Liver (tissue), 9 donors: ENCODE measurements around the gene SCN9A. TPM values are rescaled to one million over a fixed set of nuclear protein-coding genes. Genes with fewer than 3 reads are reported as not detected.

Experiments
- DNase-seq: peaks from one replicate; pipeline ENCODE4 v3.0.0-alpha.2; 2017; ENCODE audit warnings: low spot score
- H3K27ac ChIP-seq, 2 donors: one replicate each; pipeline ENCODE4 v1.7.0; 2013; ENCODE audit warnings: inconsistent platforms in 2 of 2, low read length in 2 of 2, control low read depth in 1 of 2, low read depth in 1 of 2, mild to moderate bottlenecking in 1 of 2
- H3K27me3 ChIP-seq, 4 donors: one replicate each; pipeline versions ENCODE4 v1.6.1 to v1.7.0; 2013; ENCODE audit warnings: low read length in 3 of 4, inconsistent platforms in 1 of 4, mild to moderate bottlenecking in 1 of 4, moderate library complexity in 1 of 4; ENCODE audit not compliant: control insufficient read depth in 4 of 4, insufficient read depth in 4 of 4
- H3K36me3 ChIP-seq, 4 donors: one replicate each; pipeline versions ENCODE4 v1.6.1 to v1.7.0; 2013; ENCODE audit warnings: low read length in 3 of 4, mild to moderate bottlenecking in 3 of 4, low read depth in 1 of 4, moderate library complexity in 1 of 4; ENCODE audit not compliant: control insufficient read depth in 4 of 4, insufficient read depth in 3 of 4
- H3K4me1 ChIP-seq, 4 donors: one replicate each; pipeline versions ENCODE4 v1.6.1 to v1.7.0; 2013; ENCODE audit warnings: low read length in 3 of 4, mild to moderate bottlenecking in 3 of 4, moderate library complexity in 1 of 4; ENCODE audit not compliant: control insufficient read depth in 4 of 4, insufficient read depth in 4 of 4
- H3K4me3 ChIP-seq, 3 donors: one replicate each; pipeline versions ENCODE4 v1.6.1 to v1.7.0; 2013; ENCODE audit warnings: low read length in 3 of 3, control low read depth in 1 of 3, low read depth in 1 of 3, mild to moderate bottlenecking in 1 of 3
- H3K9ac ChIP-seq, 2 donors: one replicate each; pipeline ENCODE4 v1.7.0; 2013; ENCODE audit warnings: low read length in 2 of 2, mild to moderate bottlenecking in 2 of 2, moderate library complexity in 2 of 2, control low read depth in 1 of 2, low read depth in 1 of 2
- H3K9me3 ChIP-seq, 4 donors: one replicate each; pipeline versions ENCODE4 v1.6.1 to v1.7.0; 2013; ENCODE audit warnings: low read length in 3 of 4; ENCODE audit not compliant: control insufficient read depth in 4 of 4
- ATF3 ChIP-seq: IDR thresholded peaks from 2 replicates; pipeline ENCODE4 v1.6.1; 2016; ENCODE audit warnings: antibody characterized with exemption
- CTCF ChIP-seq: fragments of 150-350 bp; IDR thresholded peaks from 2 replicates; pipeline ENCODE4 v1.5.1; 2017; ENCODE audit warnings: improper control_type of control experiment, low read depth, low read length; ENCODE audit not compliant: missing input control
- EGR1 ChIP-seq, 2 donors: IDR thresholded peaks; 2 replicates each; pipeline ENCODE4 v1.6.1; 2016 to 2018; ENCODE audit warnings: antibody characterized with exemption in 2 of 2, low read depth in 2 of 2
- FOXA1 ChIP-seq: IDR thresholded peaks from 2 replicates; pipeline ENCODE4 v1.6.1; 2016; ENCODE audit warnings: antibody characterized with exemption
- FOXA2 ChIP-seq: IDR thresholded peaks from 2 replicates; pipeline ENCODE4 v1.6.1; 2016; ENCODE audit warnings: antibody characterized with exemption
- HNF4A ChIP-seq, 2 donors: conservative IDR thresholded peaks; 2 replicates each; pipeline ENCODE4 v1.6.1; 2016; ENCODE audit warnings: antibody characterized with exemption in 2 of 2, mild to moderate bottlenecking in 2 of 2
- HNF4G ChIP-seq: IDR thresholded peaks from 2 replicates; pipeline ENCODE4 v1.6.1; 2016; ENCODE audit warnings: antibody characterized with exemption
- JUND ChIP-seq, 2 donors: IDR thresholded peaks; 2 replicates each; pipeline ENCODE4 v1.6.1; 2016; ENCODE audit warnings: antibody characterized with exemption in 2 of 2
- MAX ChIP-seq: IDR thresholded peaks from 2 replicates; pipeline ENCODE4 v1.6.1; 2016; ENCODE audit warnings: antibody characterized with exemption
- NR2F2 ChIP-seq: IDR thresholded peaks from 2 replicates; pipeline ENCODE4 v1.6.1; 2016; ENCODE audit warnings: antibody characterized with exemption
- RAD21 ChIP-seq, 2 donors: IDR thresholded peaks; 2 replicates each; pipeline ENCODE4 v1.6.1; 2016; ENCODE audit warnings: antibody characterized with exemption in 2 of 2, mild to moderate bottlenecking in 2 of 2
- REST ChIP-seq: IDR thresholded peaks from 2 replicates; pipeline ENCODE4 v1.6.1; 2016; ENCODE audit warnings: antibody characterized with exemption, mild to moderate bottlenecking
- RXRA ChIP-seq, 2 donors: IDR thresholded peaks; 2 replicates each; pipeline ENCODE4 v1.6.1; 2017 to 2018; ENCODE audit warnings: antibody characterized with exemption in 2 of 2, mild to moderate bottlenecking in 1 of 2
- SP1 ChIP-seq: IDR thresholded peaks from 2 replicates; pipeline ENCODE4 v1.6.1; 2018; ENCODE audit warnings: antibody characterized with exemption, mild to moderate bottlenecking
- TAF1 ChIP-seq: conservative IDR thresholded peaks from 2 replicates; pipeline ENCODE4 v1.6.1; 2016; ENCODE audit warnings: antibody characterized with exemption, mild to moderate bottlenecking
- YY1 ChIP-seq: IDR thresholded peaks from 2 replicates; pipeline ENCODE4 v1.6.1; 2016; ENCODE audit warnings: antibody characterized with exemption, mild to moderate bottlenecking
- ZBTB33 ChIP-seq: IDR thresholded peaks from 2 replicates; pipeline ENCODE4 v1.6.1; 2016; ENCODE audit warnings: antibody characterized with exemption
- polyA plus RNA-seq, 2 donors: library from polyadenylated mRNA; stranded (reverse) in 1 of 2; unstranded in 1 of 2; fragments of 200-250 nt in 1 of 2; fragments of >200 nt in 1 of 2; fragmentation: Nextera tagmentation in 1 of 2; extraction: Ambion mirVana in 1 of 2; gene quantifications; one replicate each; pipeline versions ENCODE4 v1.2.1 to v1.2.3, GENCODE V29; 2013 to 2015
- total RNA-seq, 2 donors: library from RNA; depleted of rRNA; stranded (reverse); fragments of >200 nt; gene quantifications; one replicate each; pipeline ENCODE4 v1.2.3, GENCODE V29; 2014
- donor health status: healthy.
- donor health status: healthy.
- donor health status: healthy.
- donor health status: healthy.
- donor health status: healthy.

SCN9A gene
- total and polyA plus RNA-seq, 4 donors = 1.2 to 10.1 (median 9.2) TPM

GRCh38 chr2:166269322-166269721 is 106.4 kb downstream of the SCN9A start:
- Histone ChIP-seq H3K9me3 (no peaks in the 10 kb centered on the region), H3K27me3 (no peaks in the 10 kb centered on the region), H3K4me3 (no peak overlapping the region), H3K36me3 (peaks cover 0 to 9% (median under 1%) of the 10 kb centered on the region in 4 donors), H3K27ac (no peak overlapping the region), H3K4me1 (no peaks in the 10 kb centered on the region), H3K9ac (no peak overlapping the region)
- no peak for DNase-seq
- no peak for TF ChIP-seq JUND (IDR thresholded peaks at IDR 0.05)
- TF ChIP-seq CTCF = no peak
- no peak for TF ChIP-seq SP1
- TF ChIP-seq FOXA1 = no peak
- TF ChIP-seq RAD21 (IDR thresholded peaks at IDR 0.05) = no peak
- TF ChIP-seq RXRA (IDR thresholded peaks at IDR 0.05) = no peak
- TF ChIP-seq REST = no peak
- TF ChIP-seq FOXA2 = no peak
- TF ChIP-seq ATF3 = no peak
- TF ChIP-seq ZBTB33 = no peak
- TF ChIP-seq HNF4A (conservative IDR thresholded peaks at IDR 0.05) = no peak
- TF ChIP-seq YY1 = no peak
- no peak for TF ChIP-seq MAX
- no peak for TF ChIP-seq NR2F2
- TF ChIP-seq HNF4G = no peak
- TF ChIP-seq EGR1 (IDR thresholded peaks at IDR 0.05; ENCODE audit: low read depth in 2 of 2) = no peak
- TF ChIP-seq TAF1 = no peak

- H3K4me1 ChIP-seq = peaks cover 0 to 10% (median 2%) of the 10 kb centered on the region in 4 donors
- no peaks in the 10 kb centered on the region for H3K27me3 ChIP-seq
- H3K27ac ChIP-seq = no peak overlapping the region
- H3K4me3 ChIP-seq = no peak overlapping the region
- H3K36me3 ChIP-seq = no peaks in the 10 kb centered on the region
- no peak overlapping the region for H3K9ac ChIP-seq
- DNase-seq = no peak
- H3K9me3 ChIP-seq = no peaks in the 10 kb centered on the region
- no peak for TF ChIP-seq ATF3
- TF ChIP-seq RAD21 (IDR thresholded peaks at IDR 0.05) = no peak
- TF ChIP-seq HNF4G = no peak
- no peak for TF ChIP-seq MAX
- TF ChIP-seq CTCF = no peak
- no peak for TF ChIP-seq FOXA1
- no peak for TF ChIP-seq HNF4A (conservative IDR thresholded peaks at IDR 0.05)
- TF ChIP-seq JUND (IDR thresholded peaks at IDR 0.05) = no peak
- no peak for TF ChIP-seq EGR1 (IDR thresholded peaks at IDR 0.05; ENCODE audit: low read depth in 2 of 2)
- TF ChIP-seq YY1 = no peak
- no peak for TF ChIP-seq RXRA (IDR thresholded peaks at IDR 0.05)
- TF ChIP-seq FOXA2 = no peak
- no peak for TF ChIP-seq TAF1
- TF ChIP-seq ZBTB33 = no peak
- no peak for TF ChIP-seq SP1
These were observed 117.9 kb downstream of the SCN9A start for GRCh38 chr2:166257859-166258258.
